ENCODE measurements around the gene POU2F3. TPM values are rescaled to one million over a fixed set of nuclear protein-coding genes. Genes with fewer than 3 reads are reported as not detected.

The POU2F3 gene
- total and polyA plus RNA-seq, 2 of the 13 experiments (the other 11 are each of a cell fraction or from before 2014, with no cell fraction given): not detected

GRCh38 chr11:120233207-120233803 is 6.6 kb upstream of the POU2F3 start:
- Histone ChIP-seq H3K4me3 (replicated peaks in 1 of 3; ENCODE audit: insufficient read depth in 1 of 3, low read depth in 2 of 3, low read length in 3 of 3) (no peak overlapping the region), H3K9ac (ENCODE audit: insufficient read depth, low read depth, low read length) (no peak overlapping the region), H2AFZ (ENCODE audit: low read length) (no peak overlapping the region), H3K27ac (ENCODE audit: extremely low read length, insufficient read depth, low read length) (no peak overlapping the region), H3K9me3 (ENCODE audit: low read length) (no peaks in the 10 kb centered on the region), H3K36me3 (replicated peaks in 1 of 2; ENCODE audit: control insufficient read depth in 1 of 2, insufficient read depth in 2 of 2, low read length in 2 of 2) (peaks cover 0 to 4% of the 10 kb centered on the region in 2 experiments; a peak in 2 of 5 replicates), H3K27me3 (ENCODE audit: control insufficient read depth in 1 of 2, insufficient read depth in 2 of 2, low read length in 2 of 2) (peaks cover 0 to 39% of the 10 kb centered on the region in 2 experiments; a peak in 4 of 5 replicates), H3K4me2 (ENCODE audit: low read depth, low read length) (no peak overlapping the region), H3K79me2 (ENCODE audit: insufficient read depth, low read length) (no peaks in the 10 kb centered on the region), H3K4me1 (ENCODE audit: insufficient read depth, low read length) (no peaks in the 10 kb centered on the region), H4K20me1 (ENCODE audit: insufficient read depth, low read length) (no peaks in the 10 kb centered on the region; the same call in 1 of the 2 replicates)
- CTCF ChIA-PET (ENCODE audit: low intra/inter-chr PET ratio, low total read pairs): interaction anchor here (2.7 to 4.4 kb wide), 2 partner anchors 67 to 70 kb away, joined by 22 to 63 read pairs; no protein-coding TSS in a partner anchor
- ATAC-seq (peak; percentile 4; the same call in 2 of the 3 replicates), FAIRE-seq (no peak), DNase-seq (ENCODE audit: low spot score) (no peak)
- BruUV-seq (replicated peaks): no TSS peak
- POLR2A ChIA-PET: no interaction called here
- TF ChIP-seq HMG20A (CRISPR knock-in tag; IDR thresholded peaks at IDR 0.05; ENCODE audit: borderline replicate concordance) (no peak), ZFP82 (CRISPR knock-in tag; IDR thresholded peaks at IDR 0.05; ENCODE audit: borderline replicate concordance) (no peak), PTBP1 (IDR thresholded peaks at IDR 0.05; ENCODE audit: low read depth, low read length, poor library complexity, severe bottlenecking) (no peak), RCOR2 (CRISPR knock-in tag; IDR thresholded peaks at IDR 0.05) (no peak), NR1H2 (CRISPR knock-in tag; IDR thresholded peaks at IDR 0.05; ENCODE audit: borderline replicate concordance, low read depth) (no peak), ZBED4 (CRISPR knock-in tag; IDR thresholded peaks at IDR 0.05; ENCODE audit: borderline replicate concordance) (no peak), PHB2 (IDR thresholded peaks at IDR 0.05; ENCODE audit: partially characterized antibody) (no peak), NBN (conservative IDR thresholded peaks at IDR 0.05) (no peak), ZNF619 (CRISPR knock-in tag; IDR thresholded peaks at IDR 0.05) (no peak), RBAK (CRISPR knock-in tag; IDR thresholded peaks at IDR 0.05) (no peak), ZSCAN29 (CRISPR knock-in tag; conservative IDR thresholded peaks at IDR 0.05) (no peak), MAFG (CRISPR knock-in tag; IDR thresholded peaks at IDR 0.05) (no peak), HOXA9 (CRISPR knock-in tag; IDR thresholded peaks at IDR 0.05; ENCODE audit: borderline replicate concordance) (no peak), NRL (CRISPR knock-in tag; IDR thresholded peaks at IDR 0.05; ENCODE audit: borderline replicate concordance) (no peak), TCF7L2 (IDR thresholded peaks at IDR 0.05; ENCODE audit: low read depth, low read length) (no peak), ZNF230 (CRISPR knock-in tag; IDR thresholded peaks at IDR 0.05) (no peak), ATRX (CRISPR knock-in tag; IDR thresholded peaks at IDR 0.05; ENCODE audit: borderline replicate concordance) (no peak)
- TF ChIP-seq, protein P1, sequence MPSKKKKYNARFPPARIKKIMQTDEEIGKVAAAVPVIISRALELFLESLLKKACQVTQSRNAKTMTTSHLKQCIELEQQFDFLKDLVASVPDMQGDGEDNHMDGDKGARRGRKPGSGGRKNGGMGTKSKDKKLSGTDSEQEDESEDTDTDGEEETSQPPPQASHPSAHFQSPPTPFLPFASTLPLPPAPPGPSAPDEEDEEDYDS (CRISPR knock-in tag; IDR thresholded peaks at IDR 0.05): no peak
- TF ChIP-seq, protein P2, sequence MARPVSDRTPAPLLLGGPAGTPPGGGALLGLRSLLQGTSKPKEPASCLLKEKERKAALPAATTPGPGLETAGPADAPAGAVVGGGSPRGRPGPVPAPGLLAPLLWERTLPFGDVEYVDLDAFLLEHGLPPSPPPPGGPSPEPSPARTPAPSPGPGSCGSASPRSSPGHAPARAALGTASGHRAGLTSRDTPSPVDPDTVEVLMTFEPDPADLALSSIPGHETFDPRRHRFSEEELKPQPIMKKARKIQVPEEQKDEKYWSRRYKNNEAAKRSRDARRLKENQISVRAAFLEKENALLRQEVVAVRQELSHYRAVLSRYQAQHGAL (CRISPR knock-in tag; IDR thresholded peaks at IDR 0.05; ENCODE audit: not compliant biosample characterization): no peak
- in situ Hi-C loops (cut with HindIII; ENCODE audit: extremely low pct_ligation_motif_present, low pct_unique_long_range_greater_than_20kb): no loop called here
- 38% methylated on average over 9 of the region's 9 CpGs for WGBS (ENCODE audit: low lambda C conversion rate)
- intact Hi-C loops (cut with micrococcal nuclease; ENCODE audit: unreplicated experiment): no loop called here
